ENCODE data around the gene GPR107.

Gene GPR107

GRCh38 chr9:130054325-130054786 lies 650 bp downstream of the GPR107 start:
- no peak for DNase-seq (ENCODE audit: low read depth in 2 of 2)

GRCh38 chr9:130054820-130055219 lies 1.1 kb downstream of the GPR107 start:
- no peak for DNase-seq (ENCODE audit: low read depth in 2 of 2)

GRCh38 chr9:130058154-130058553 lies 4.4 kb downstream of the GPR107 start:
- DNase-seq (ENCODE audit: low read depth in 2 of 2): no peak

GRCh38 chr9:130058887-130059286 lies 5.2 kb downstream of the GPR107 start:
- DNase-seq (ENCODE audit: low read depth in 2 of 2): no peak

- DNase-seq (ENCODE audit: low read depth in 2 of 2): no peak
These were observed 6.6 kb downstream of the GPR107 start for GRCh38 chr9:130060296-130060695.

GRCh38 chr9:130062750-130063149 lies 9.0 kb downstream of the GPR107 start:
- no peak for DNase-seq (ENCODE audit: low read depth in 2 of 2)

- DNase-seq (ENCODE audit: low read depth in 2 of 2): no peak
These were observed 10.9 kb downstream of the GPR107 start for GRCh38 chr9:130064621-130065020.

GRCh38 chr9:130069048-130069447 lies 15.3 kb downstream of the GPR107 start:
- DNase-seq (ENCODE audit: low read depth in 2 of 2): no peak

GRCh38 chr9:130072515-130073235 lies 19.0 kb downstream of the GPR107 start:
- DNase-seq (ENCODE audit: low read depth in 2 of 2): no peak

GRCh38 chr9:130073373-130073772 lies 19.7 kb downstream of the GPR107 start:
- DNase-seq (ENCODE audit: low read depth in 2 of 2): no peak

- DNase-seq (ENCODE audit: low read depth in 2 of 2): no peak
These were observed 24.8 kb downstream of the GPR107 start for GRCh38 chr9:130078547-130078946.

GRCh38 chr9:130084337-130084736 lies 30.6 kb downstream of the GPR107 start:
- no peak for DNase-seq (ENCODE audit: low read depth in 2 of 2)

GRCh38 chr9:130088051-130088450 lies 34.3 kb downstream of the GPR107 start:
- no peak for DNase-seq (ENCODE audit: low read depth in 2 of 2)

- DNase-seq (ENCODE audit: low read depth in 2 of 2): no peak
These were observed 35.4 kb downstream of the GPR107 start for GRCh38 chr9:130089141-130089540.

- no peak for DNase-seq (ENCODE audit: low read depth in 2 of 2)
These were observed 37.2 kb downstream of the GPR107 start for GRCh38 chr9:130090915-130091314.

- no peak for DNase-seq (ENCODE audit: low read depth in 2 of 2)
These were observed 39.2 kb downstream of the GPR107 start for GRCh38 chr9:130092910-130093309.

GRCh38 chr9:130095872-130096271 lies 42.2 kb downstream of the GPR107 start:
- DNase-seq (ENCODE audit: low read depth in 2 of 2): no peak

GRCh38 chr9:130100681-130101080 lies 47.0 kb downstream of the GPR107 start:
- DNase-seq (ENCODE audit: low read depth in 2 of 2): no peak

- no peak for DNase-seq (ENCODE audit: low read depth in 2 of 2)
These were observed 48.2 kb downstream of the GPR107 start for GRCh38 chr9:130101915-130102314.

- no peak for DNase-seq (ENCODE audit: low read depth in 2 of 2)
These were observed 50.9 kb downstream of the GPR107 start for GRCh38 chr9:130104491-130105193.

- DNase-seq (ENCODE audit: low read depth in 2 of 2): no peak
These were observed 53.1 kb downstream of the GPR107 start for GRCh38 chr9:130106860-130107233.

GRCh38 chr9:130107234-130107861 lies 53.6 kb downstream of the GPR107 start:
- peak; percentile 62 to 77 for DNase-seq (ENCODE audit: low read depth in 2 of 2)

- no peak for DNase-seq (ENCODE audit: low read depth in 2 of 2)
These were observed 54.2 kb downstream of the GPR107 start for GRCh38 chr9:130107955-130108354.
